Stimulated activated CD8-positive, alpha-beta memory T cell treated with anti-CD3 and anti-CD28 coated beads, Interleukin-15, amount 100 ng/mL, for 48 hours (primary cell): ENCODE data around the gene IL15RA.
"Not testable (repeated sequence)": the region's sequence is repeated elsewhere in the genome, so short reads cannot be mapped to it uniquely, and the experiment has no call there.

ENCODE experiments used
- DNase-seq, 2 donors: peaks; one replicate each; pipeline ENCODE4 v3.0.0-alpha.2; 2020; ENCODE audit warnings: low read depth in 2 of 2

Gene IL15RA

DNA sequence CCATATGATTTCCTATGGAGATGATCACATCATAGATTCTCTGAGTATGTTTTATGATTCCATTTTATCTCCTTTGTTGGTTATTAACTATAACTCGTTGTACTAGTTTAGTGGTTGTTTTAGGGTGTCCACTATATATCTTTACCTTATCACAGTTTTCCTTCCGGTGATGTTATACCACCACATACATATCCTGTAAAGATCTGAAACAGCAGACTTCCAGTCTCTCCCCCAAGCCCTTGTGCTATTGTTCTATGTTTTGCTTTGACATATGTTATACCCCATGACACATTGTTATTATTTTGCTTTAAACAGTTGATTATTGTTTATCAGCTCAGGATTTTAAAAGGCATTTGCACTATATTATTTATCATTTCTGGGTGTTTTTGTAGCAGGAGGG is 7.3 kb downstream of the IL15RA start:
- DNase-seq = no peak

DNA sequence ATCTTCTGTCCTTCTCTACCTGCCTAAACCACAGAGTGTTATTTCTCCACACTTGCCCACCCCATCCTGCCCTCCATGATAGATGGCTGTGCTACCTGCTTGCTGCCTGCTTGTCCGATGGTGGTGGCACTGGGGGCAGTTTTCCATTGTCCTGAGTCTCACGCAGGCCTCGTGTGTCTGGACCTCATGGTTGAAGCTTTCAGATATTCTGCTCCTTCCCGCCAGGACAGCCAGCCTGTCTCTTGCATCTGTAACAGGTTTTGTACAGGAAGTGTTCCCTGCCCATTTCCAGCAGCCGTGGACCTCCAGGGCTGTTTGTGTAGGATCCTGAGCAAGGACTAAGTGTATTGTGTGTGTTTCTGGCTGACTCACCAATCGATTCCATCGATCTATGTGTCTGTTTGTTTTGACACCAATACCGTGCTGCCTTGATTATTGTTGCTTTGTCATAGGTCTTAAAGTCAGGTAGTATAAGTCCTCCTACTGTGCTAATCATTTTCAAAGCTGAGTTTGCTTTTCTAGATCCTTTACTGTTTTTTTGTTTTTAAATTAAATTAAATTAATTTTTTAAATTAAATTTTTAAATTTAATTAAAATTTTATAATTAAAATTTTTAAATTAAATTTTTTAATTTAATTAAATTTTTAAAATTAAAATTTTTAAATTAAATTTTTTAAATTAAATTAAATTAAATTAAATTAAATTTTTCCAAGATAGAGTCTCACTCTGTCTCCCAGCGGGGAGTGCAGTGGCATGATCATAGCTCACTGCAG is 8.5 kb downstream of the IL15RA start:
- no peak for DNase-seq

GRCh38 chr10:5968037-5968680 is 9.2 kb downstream of the IL15RA start:
- no peak for DNase-seq

DNA sequence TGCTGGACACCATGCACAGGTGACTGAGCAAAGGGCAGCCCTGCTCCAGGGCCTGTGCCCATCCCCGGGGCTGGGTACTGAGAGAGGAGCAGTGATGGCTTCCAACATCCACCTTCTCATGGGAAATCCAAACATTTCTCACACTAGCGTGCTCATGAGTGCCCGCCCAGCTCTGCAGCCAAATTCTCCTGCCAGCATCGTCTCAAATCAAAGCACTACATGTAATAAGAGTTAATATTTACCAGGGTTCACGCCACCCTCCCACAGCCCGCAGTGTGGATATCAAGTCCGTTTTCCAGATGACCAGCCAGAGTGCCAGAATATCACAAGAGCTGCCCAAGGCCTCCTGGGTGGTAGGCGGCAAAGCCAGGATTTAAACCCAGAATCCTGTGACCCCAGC is 12.1 kb downstream of the IL15RA start:
- no peak for DNase-seq

GRCh38 chr10:5964736-5965135 is 12.6 kb downstream of the IL15RA start:
- DNase-seq = no peak

- DNase-seq = no peak
Measured at GRCh38 chr10:5963591-5963990, 13.8 kb downstream of the IL15RA start.

GRCh38 chr10:5963071-5963470 is 14.3 kb downstream of the IL15RA start:
- DNase-seq = no peak

- DNase-seq = not testable (repeated sequence)
Measured at GRCh38 chr10:5962358-5962940, 14.9 kb downstream of the IL15RA start.

DNA sequence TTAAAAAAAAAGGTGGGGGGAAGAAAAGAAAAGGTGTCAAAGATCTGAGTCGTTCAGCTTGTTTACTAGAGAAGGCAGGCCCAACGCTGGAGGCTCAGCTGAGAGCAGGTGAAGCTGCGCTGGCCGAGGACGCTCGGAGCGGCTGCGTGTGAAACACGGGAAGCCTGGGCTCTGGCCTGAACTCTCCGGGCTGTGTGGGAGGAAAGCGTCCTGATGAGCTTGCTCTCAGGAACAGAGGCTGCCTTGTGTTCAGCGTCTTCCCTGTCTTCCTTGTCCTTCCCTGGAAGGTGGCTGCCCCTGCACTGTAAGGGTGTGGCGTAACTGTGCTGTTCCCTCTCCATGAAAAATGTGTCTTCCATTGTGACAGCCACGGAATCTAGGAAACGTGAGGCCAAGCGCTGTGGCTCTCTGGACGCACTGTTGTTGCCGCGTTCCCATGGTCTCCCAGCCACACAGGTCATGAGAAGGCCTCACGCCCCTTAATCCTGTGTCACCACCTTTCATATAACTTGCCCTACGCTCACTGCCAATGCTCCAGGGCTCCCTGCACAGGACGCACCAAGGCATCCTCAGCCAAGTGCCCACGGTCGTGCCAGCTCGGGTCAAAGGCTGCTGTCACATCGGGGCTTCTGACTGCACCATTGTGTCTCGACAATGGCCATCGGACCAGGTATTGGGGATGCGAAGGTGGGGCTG is 15.8 kb downstream of the IL15RA start:
- DNase-seq = no peak

DNA sequence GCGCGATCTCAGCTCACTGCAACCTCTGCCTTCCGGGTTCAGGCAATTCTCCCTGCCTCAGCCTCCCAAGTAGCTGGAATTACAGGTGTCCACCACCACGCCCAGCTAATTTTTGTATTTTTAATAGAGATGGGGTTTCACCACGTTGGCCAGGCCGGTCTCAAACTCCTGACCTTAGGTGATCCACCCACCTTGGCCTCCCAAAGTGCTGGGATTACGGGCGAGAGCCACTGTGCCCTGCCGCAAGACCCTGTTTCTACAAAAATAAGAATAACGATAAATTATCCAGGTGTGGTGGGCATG is 16.4 kb downstream of the IL15RA start:
- DNase-seq = not testable (repeated sequence)

DNA sequence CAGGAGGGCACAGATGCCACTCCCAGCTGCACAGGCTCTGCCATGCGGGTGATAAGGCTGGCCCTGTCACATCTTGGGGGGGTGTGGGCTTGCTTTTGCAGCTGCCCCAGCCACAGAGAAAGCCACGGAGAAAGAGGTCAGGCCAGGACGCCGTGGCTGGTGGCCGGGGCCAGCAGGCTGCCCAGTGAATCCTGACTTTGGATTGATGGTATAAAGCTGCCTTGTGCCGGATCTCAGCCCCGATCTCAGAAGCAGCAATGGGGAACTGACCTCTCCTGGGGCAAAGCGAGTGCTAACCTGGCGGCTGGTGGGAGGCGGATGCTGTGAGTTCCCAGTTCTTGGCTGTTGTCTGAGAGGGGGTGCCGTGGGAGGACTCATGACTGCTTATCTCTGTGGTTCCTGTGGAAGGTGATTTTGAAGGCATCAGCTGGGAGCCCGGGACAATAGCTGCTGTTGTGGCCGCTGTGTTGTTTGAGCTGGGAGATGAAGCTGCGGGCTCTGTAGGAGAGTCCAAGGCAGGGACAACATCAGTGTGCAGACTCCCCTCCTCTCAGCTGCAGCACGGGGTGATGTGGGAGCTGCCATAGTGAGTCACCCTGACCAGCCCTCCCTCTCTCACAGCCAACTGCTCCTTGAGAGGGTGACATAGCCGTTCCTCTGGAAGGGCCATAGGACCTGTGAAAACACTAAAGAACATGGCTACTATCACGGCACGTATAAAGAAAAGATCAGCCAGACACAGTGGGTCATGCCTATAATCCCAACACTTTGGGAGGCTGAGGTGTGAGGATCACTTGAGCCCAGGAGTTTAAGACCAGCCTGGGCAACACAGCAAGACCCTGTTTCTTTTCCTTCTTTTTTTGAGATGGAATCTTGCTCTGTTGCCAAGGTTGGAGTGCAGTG is 17.0 kb downstream of the IL15RA start:
- no peak for DNase-seq

GRCh38 chr10:5959581-5960069 is 17.7 kb downstream of the IL15RA start:
- DNase-seq = no peak

- no peak for DNase-seq
Measured at GRCh38 chr10:5959142-5959541, 18.2 kb downstream of the IL15RA start.

DNA sequence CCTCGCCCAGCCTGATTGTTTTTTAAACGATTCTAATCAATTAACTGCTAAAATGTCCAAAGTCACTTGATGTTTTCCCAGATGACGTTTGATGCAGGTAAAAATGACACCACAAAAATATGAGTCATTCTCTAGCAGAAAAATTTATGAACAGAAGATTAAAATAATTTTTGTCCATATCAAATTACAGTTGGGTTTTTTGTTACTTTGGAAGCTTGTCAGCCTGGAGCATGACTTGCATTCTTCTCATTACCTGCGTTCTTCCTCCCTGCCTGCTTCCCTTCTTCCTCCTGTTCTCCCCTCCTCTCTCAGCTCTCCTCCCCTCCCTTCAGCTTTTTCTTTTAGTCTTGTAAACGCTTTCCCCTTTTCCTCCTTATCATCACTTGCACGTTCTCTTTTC is 18.7 kb downstream of the IL15RA start:
- DNase-seq = no peak

DNA sequence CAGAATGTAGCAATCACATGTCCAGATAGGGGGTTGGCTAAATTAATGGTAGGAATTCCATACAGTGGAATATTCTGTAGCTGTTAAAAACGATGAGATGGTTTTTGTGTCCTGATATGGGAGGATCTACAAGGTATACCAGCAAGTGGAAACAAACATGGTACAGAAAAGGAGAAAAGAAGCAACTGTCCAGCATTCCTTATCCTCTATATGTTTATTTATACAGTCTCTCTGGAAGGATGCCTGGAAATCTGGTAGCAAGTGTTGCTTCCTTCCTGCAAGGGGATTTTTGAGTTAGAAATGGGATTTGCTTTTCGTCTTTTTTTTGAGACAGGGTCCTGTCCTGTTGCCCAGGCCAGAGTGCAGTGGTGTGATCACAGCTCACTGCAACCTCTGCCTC is 19.3 kb downstream of the IL15RA start:
- DNase-seq = no peak

- no peak for DNase-seq
Measured at GRCh38 chr10:5956146-5956936, 21.0 kb downstream of the IL15RA start.

DNA sequence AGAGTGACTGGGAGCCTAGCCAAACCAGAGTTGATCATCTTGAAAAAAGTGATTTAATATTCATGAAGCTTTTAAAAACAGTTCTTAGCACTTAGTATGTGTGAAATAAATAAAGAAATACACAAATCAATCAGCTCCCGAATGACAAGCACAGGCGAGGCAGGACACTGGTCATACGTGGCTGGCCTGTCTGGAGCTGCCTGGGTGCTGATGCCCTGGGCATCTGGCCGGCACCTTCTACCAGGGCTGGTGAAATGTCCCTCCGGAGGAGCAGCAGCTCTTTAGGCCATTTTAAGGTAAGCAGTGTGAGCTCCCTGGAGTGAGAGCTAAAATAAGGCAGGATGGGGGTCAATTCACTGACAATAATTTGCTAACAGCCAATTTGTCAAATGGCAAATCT is 23.7 kb downstream of the IL15RA start:
- no peak for DNase-seq

DNA sequence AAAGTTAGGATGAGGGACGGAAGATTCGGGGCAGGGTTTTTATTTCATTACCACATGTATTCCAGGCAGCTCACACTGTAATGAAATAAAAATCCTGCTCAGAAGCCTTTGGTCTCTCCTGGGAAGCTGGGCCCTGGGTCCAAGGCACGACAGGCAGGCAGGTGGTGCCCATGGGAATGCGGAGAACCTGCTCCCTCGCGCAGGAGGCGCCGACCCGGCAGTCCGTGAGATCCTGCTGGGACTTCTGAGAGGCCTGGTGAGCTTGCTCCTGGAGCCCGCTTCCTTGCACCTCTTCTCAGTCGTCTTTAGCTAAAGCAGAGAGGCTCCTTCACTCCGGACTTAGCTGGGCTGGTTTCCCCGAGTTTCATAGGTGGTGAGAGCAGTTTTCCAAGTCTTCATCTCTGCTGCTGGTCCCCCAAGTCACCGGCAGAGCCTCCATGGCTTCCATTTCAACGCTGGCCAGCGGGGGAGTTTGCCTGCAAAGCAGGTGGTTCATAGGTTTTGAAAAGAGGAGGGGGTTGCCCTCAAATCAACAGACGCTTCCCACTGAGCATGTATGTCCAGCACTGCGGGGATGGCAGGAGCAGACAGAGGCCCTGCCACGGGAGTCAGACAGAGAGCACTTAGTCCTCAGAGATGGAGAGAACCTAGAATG is 24.5 kb downstream of the IL15RA start:
- DNase-seq = no peak

DNA sequence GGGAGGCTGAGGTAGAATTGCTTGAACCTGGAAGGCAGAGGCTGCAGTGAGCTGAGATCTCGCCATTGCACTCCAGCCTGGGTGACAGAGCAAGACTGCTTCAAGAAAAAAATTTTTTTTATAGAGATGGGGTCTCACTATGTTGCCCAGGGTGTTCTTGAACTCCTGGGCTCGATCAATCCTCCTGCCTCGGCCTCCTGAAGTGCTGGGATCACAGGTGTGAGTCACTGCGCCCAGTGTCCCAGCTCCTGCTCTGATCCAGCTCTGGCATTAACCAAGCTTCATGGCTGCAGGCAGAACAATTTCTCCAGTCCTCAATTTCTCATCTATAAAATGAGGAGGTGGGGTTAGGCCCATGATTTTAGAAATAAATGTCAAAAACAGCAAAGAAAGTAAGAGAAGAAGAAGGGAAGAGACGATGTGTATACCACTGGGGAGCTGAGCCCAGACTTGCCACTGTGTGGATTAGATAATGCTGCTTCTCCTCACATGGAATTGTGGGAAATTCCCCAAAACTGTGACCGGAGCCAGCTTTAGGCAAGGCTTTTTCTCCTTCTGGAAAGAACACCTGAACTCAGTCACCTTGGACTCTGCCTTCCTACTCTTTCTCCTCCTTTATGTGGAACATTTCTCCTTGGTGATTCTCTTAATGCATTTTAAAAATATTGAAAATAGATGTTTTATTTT is 25.5 kb downstream of the IL15RA start:
- DNase-seq = no peak
